Stomach (tissue), 4 donors: ENCODE measurements around the gene FAM217B.

Experiments
- CTCF ChIP-seq, 7 experiments: fragments of 450-650 bp in 4 of 7; fragments of 200-600 bp in 3 of 7; sonication (generic) in 3 of 7; IDR thresholded peaks; one replicate each; pipeline ENCODE4 v1.5.1; 2016 to 2019; ENCODE audit warnings: antibody characterized with exemption in 7 of 7, control low read depth in 2 of 7, mild to moderate bottlenecking in 1 of 7
- POLR2A ChIP-seq, 4 donors: fragments of 450-650 bp; IDR thresholded peaks; one replicate each; pipeline ENCODE4 v1.6.1; 2016; ENCODE audit warnings: antibody characterized with exemption in 4 of 4, control low read depth in 2 of 4, mild to moderate bottlenecking in 1 of 4, moderate library complexity in 1 of 4

DNA sequence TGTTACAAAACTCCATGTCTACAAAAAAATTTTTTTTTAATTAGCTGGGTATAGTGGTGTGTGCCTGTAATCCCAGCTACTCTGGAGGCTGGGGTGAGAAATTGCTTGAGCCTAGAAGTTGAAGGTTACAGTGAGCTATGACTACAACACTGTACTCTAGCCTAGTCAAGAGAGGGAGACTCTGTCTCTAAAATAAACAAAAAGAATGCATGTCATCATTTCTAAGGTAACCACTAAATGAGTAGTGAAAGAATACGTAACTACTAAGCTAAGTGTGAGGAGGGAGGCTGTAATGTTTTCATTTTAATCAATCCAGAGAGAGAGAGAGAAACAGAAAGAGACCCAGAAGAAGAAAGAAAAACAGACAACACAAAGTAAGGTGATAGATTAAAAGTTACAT is 16.7 kb upstream of the FAM217B start:
- TF ChIP-seq CTCF (IDR thresholded peaks at IDR 0.05) (no peak), POLR2A (IDR thresholded peaks at IDR 0.05) (no peak)
